Measurements from ENCODE around the gene RELB.
A peak's percentile ranks its signal among the peaks of the same experiment; 100 is the strongest.

The RELB gene

DNA sequence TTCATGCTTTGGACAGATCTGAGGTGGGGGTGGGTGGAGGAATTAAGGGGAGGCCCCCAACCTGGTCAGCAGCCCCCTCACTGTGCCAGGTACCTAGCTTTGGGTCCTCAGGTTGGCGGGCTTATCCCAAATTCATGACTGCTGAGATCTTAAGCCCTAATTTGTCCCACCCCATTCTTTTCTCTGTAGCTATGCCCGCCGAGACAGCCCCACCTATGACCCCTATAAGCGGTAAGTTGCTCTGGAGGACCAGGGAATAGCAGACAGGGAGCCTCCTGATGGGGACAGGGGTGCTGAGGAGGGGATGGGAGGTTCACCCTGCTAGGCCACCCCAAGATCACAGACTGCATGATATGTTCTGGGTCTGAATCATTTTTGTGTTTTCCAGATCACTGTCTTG lies 60.7 kb downstream of the RELB start:
- Histone ChIP-seq H3K27me3 (ENCODE audit: insufficient read depth, low read length) (no peaks in the 10 kb centered on the region), H2AFZ (ENCODE audit: low read length, unreplicated experiment) (no peak overlapping the region), H3K4me1 (ENCODE audit: control insufficient read depth, insufficient read depth, low read length, unreplicated experiment) (peaks cover 6% of the 10 kb centered on the region), H3K4me3 (ENCODE audit: low read depth, low read length) (no peak overlapping the region), H3K27ac (ENCODE audit: low read depth, low read length) (no peak overlapping the region), H3K79me2 (ENCODE audit: control insufficient read depth, insufficient read depth, low read length, unreplicated experiment) (no peaks in the 10 kb centered on the region), H3K36me3 (ENCODE audit: insufficient read depth, low read length) (no peaks in the 10 kb centered on the region; the same call in 1 of the 2 replicates)

DNA sequence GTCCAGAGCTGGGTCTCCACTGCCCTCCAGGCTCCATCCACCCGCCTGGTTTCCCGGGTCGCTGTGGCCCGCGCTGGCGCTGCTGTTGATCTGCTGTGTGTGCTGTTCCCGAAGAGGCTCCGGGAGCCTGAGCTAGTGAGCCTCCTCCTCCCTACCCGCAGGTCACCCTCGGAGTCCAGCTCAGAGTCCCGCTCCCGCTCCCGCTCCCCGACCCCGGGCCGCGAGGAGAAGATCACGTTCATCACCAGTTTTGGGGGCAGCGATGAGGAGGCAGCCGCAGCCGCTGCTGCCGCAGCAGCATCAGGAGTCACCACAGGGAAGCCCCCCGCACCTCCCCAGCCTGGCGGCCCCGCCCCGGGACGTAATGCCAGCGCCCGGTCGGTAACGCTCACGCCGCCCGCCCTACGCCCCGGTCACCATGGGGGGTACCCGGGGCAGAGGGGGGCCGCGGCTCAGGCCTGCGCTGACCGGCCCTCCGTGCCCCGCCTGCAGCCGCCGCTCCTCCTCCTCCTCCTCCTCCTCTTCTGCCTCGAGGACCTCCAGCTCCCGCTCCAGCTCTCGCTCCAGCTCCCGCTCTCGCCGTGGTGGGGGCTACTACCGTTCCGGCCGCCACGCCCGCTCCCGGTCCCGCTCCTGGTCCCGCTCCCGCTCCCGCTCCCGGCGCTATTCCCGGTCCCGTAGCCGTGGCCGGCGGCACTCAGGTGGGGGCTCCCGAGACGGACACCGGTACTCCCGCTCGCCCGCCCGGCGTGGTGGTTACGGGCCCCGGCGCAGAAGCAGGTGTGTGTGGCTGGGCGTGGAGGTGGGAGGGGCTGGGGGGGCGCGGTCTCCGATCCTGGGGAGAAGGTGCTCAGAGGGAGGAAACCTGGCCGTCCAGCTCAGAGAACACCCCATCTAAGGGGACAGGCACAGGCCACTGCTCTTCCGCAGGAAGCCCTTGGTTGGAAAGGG lies 62.9 kb downstream of the RELB start:
- Histone ChIP-seq H3K4me3 (ENCODE audit: low read depth, low read length) (no peak overlapping the region), H3K79me2 (ENCODE audit: control insufficient read depth, insufficient read depth, low read length, unreplicated experiment) (no peaks in the 10 kb centered on the region), H3K36me3 (ENCODE audit: insufficient read depth, low read length) (no peaks in the 10 kb centered on the region; the same call in 1 of the 2 replicates), H3K27ac (ENCODE audit: low read depth, low read length) (no peak overlapping the region), H2AFZ (ENCODE audit: low read length, unreplicated experiment) (no peak overlapping the region), H3K27me3 (ENCODE audit: insufficient read depth, low read length) (no peaks in the 10 kb centered on the region), H3K4me1 (ENCODE audit: control insufficient read depth, insufficient read depth, low read length, unreplicated experiment) (peaks cover 6% of the 10 kb centered on the region)

DNA sequence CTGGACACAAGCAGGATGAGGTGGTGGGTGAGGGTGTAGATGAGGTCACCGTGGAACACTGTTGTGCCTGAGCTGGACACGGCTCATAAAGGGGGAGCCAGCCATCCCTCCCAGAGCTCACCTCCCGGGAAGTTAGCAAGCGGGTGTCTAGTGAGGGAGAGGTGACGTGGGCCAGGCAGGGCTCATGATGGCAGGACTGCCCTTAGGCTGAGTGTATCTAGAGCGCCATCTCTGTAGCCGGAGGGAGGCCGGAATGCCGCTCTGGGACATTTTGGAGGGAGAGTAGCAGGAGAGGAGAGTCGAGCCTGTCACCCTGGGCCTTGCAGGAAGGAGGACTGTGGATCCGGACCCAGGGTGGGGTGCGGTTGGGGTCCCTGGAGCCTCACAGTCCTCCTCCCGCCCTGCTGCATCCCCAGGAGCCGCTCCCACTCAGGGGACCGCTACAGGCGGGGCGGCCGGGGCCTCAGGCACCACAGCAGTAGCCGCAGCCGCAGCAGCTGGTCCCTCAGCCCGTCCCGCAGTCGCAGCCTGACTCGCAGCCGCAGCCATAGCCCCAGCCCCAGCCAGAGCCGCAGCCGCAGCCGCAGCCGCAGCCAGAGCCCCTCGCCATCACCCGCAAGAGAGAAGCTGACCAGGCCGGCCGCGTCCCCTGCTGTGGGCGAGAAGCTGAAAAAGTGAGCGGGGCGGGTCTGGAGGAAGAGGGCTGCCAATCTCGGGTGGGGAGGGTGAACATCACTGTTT lies 65.8 kb downstream of the RELB start:
- Histone ChIP-seq H3K27ac (ENCODE audit: low read depth, low read length) (no peak overlapping the region), H3K79me2 (ENCODE audit: control insufficient read depth, insufficient read depth, low read length, unreplicated experiment) (no peaks in the 10 kb centered on the region), H3K4me3 (ENCODE audit: low read depth, low read length) (no peak overlapping the region), H2AFZ (ENCODE audit: low read length, unreplicated experiment) (no peak overlapping the region), H3K27me3 (ENCODE audit: insufficient read depth, low read length) (no peaks in the 10 kb centered on the region), H3K36me3 (ENCODE audit: insufficient read depth, low read length) (no peaks in the 10 kb centered on the region), H3K4me1 (ENCODE audit: control insufficient read depth, insufficient read depth, low read length, unreplicated experiment) (no peaks in the 10 kb centered on the region)

DNA sequence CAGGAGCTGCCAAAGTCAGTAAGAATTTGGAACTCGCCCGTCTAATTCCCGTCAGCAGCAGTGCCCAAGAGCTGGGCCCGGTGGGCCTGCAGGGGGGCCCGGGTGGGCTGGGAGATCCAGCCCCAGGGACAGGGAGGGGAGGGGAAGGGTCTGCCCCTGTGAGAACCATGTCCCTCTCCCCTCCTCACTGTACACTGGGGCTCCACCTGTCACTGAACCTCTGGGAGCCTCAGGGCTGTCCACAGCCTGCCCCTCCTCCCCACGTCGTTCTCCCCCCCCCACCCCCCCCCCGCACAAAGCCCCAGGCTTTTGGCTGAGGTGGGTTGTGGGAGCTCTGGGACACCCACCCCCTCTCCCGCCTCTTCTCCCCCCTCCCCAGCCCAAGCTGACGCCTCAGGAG lies 66.8 kb downstream of the RELB start:
- H3K79me2 ChIP-seq (ENCODE audit: control insufficient read depth, insufficient read depth, low read length, unreplicated experiment), result no peaks in the 10 kb centered on the region
- no peaks in the 10 kb centered on the region for H3K27me3 ChIP-seq (ENCODE audit: insufficient read depth, low read length)
- no peak overlapping the region for H2AFZ ChIP-seq (ENCODE audit: low read length, unreplicated experiment)
- H3K4me1 ChIP-seq (ENCODE audit: control insufficient read depth, insufficient read depth, low read length, unreplicated experiment), result no peaks in the 10 kb centered on the region
- H3K27ac ChIP-seq (ENCODE audit: low read depth, low read length), result no peak overlapping the region
- H3K4me3 ChIP-seq (ENCODE audit: low read depth, low read length), result no peak overlapping the region
- no peaks in the 10 kb centered on the region for H3K36me3 ChIP-seq (ENCODE audit: insufficient read depth, low read length)

DNA sequence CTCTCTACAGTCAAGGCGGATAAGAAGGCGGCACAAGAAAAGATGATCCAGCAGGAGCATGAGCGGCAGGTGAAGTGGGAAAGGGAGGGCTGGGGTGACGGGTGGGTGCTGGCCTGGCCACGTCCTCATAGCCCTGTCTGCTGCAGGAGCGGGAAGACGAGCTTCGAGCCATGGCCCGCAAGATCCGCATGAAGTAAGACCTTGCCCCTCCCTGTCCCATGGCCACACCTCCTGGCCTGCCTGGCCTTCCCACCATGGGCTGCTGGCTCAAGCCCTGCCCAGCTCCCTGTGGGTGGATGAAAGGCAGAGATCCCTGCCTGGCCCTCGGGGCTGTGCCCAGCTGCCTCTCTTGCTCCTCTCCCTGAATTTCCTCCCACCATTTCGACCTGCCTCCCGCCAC lies 67.8 kb downstream of the RELB start:
- Histone ChIP-seq H3K27me3 (ENCODE audit: insufficient read depth, low read length) (no peaks in the 10 kb centered on the region), H3K79me2 (ENCODE audit: control insufficient read depth, insufficient read depth, low read length, unreplicated experiment) (no peaks in the 10 kb centered on the region), H3K4me3 (ENCODE audit: low read depth, low read length) (no peak overlapping the region), H3K27ac (ENCODE audit: low read depth, low read length) (no peak overlapping the region), H2AFZ (ENCODE audit: low read length, unreplicated experiment) (no peak overlapping the region), H3K4me1 (ENCODE audit: control insufficient read depth, insufficient read depth, low read length, unreplicated experiment) (no peaks in the 10 kb centered on the region), H3K36me3 (ENCODE audit: insufficient read depth, low read length) (no peaks in the 10 kb centered on the region)

DNA sequence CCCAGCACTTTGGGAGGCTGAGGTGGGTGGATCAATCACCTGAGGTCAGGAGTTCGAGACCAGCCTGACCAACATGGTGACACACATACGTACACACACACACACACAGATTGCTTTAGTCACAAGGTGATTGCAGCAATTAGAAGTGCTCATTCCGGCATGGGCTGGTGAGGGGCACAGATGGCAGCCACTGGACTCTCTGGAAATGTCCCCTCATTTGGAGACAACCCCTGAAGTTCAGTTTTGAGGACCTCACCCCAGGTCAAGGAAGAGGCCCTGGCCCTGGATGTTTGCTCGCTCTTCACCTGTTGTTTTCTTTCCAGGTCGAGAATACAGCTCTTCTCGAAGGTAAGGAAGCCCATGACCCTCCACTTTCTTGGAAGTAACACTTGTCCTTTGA lies 69.0 kb downstream of the RELB start:
- H3K4me1 ChIP-seq (ENCODE audit: control insufficient read depth, insufficient read depth, low read length, unreplicated experiment), result no peaks in the 10 kb centered on the region
- no peaks in the 10 kb centered on the region for H3K27me3 ChIP-seq (ENCODE audit: insufficient read depth, low read length)
- H3K4me3 ChIP-seq (ENCODE audit: low read depth, low read length), result no peak overlapping the region
- H2AFZ ChIP-seq (ENCODE audit: low read length, unreplicated experiment), result no peak overlapping the region
- H3K79me2 ChIP-seq (ENCODE audit: control insufficient read depth, insufficient read depth, low read length, unreplicated experiment), result no peaks in the 10 kb centered on the region
- no peak overlapping the region for H3K27ac ChIP-seq (ENCODE audit: low read depth, low read length)
- no peaks in the 10 kb centered on the region for H3K36me3 ChIP-seq (ENCODE audit: insufficient read depth, low read length)

DNA sequence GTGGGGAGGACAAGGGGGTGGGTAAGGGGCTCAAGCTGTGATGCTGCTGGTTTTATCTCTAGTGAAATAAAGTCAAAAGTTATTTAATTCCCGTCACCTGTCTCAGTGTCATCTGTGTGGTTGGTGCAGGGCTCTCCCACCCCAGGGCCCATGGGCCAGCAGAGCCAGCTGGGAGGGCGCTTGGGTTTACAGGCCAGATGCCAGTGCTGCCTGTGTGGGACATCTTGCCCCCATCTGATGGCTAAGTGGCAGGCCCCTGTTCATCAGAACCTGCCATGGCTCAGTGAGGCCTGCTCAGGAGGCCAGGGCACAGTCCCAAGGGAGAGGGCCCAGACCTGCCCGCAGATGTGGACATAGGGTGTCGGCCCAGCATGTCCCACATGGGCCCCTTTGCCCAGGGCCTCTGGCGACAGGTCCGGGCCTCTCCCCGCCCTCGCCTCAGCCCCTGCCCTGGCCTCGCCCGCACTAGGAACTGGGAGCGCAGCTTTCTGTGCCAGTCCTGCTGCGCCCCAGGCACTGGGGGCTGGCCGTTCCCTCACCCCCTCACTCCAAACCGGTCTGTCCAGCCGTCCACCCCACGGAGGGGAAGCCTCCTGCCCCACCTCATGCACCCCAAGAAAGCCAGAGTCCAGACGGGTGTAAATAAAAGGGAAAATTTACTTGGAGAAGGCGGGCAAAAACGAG lies 69.7 kb downstream of the RELB start:
- Histone ChIP-seq H3K27me3 (ENCODE audit: insufficient read depth, low read length) (no peaks in the 10 kb centered on the region), H3K4me3 (ENCODE audit: low read depth, low read length) (no peak overlapping the region), H3K36me3 (ENCODE audit: insufficient read depth, low read length) (no peaks in the 10 kb centered on the region), H2AFZ (ENCODE audit: low read length, unreplicated experiment) (no peak overlapping the region), H3K4me1 (ENCODE audit: control insufficient read depth, insufficient read depth, low read length, unreplicated experiment) (no peaks in the 10 kb centered on the region), H3K27ac (ENCODE audit: low read depth, low read length) (no peak overlapping the region), H3K79me2 (ENCODE audit: control insufficient read depth, insufficient read depth, low read length, unreplicated experiment) (no peaks in the 10 kb centered on the region)

DNA sequence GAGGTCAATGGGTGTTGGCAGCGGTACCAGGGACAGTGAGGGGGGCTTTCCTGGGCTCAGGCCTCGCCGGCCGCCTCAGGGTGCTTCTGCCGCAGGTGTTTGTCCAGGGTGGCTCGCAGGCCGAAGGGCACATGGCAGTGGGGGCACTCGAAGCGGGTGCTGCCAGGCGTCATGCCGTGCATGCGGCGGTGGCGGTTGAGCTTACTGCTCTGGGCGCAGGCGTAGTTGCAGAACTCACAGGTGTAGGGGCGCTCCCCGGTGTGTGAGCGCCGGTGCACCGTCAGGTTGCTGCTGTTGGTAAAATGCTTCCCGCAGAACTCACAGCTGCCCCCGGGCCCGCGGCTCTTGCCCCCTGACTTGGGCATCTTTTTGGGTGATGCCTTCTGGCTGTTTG lies 70.3 kb downstream of the RELB start:
- no peaks in the 10 kb centered on the region for H3K36me3 ChIP-seq (ENCODE audit: insufficient read depth, low read length)

DNA sequence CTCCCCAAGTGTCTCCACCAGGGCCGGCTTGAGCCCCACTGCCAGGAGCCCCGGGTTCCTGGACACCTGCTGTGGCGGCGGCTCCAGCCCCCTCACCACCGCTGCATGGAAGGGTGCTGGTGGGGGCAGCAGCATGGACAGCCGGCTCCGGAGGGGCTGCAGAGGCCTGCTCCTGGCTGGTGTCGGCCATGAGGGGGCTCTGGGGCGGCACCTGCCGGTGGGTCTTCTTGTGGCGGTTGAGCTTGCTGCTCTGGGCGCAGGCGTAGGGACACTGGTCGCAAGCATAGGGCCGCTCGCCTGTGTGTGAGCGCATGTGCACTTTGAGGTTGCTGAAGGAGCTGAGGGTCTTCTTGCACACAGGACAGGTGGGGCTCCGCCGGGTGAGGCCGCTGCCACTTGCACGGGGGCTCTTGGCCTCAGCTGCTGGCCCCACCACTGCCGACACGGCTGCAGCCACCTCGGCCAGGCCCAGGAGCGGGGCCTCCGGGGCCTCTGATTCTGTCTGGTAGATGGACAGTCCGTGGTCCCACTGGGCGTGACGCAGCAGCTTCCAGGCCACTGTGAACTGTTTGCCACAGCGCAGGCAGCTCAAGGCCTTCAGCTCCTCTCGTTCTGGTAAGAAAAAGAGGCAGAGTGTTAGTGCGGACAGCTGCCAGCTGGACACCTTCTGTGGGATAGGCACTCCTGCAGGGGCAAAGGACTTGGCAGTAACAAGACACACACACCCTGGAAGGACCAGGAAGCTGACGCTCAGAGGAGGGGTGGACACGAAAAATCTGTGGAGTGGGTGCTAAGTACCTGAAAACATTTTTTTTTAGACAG lies 70.9 kb downstream of the RELB start:
- no peak overlapping the region for H3K4me3 ChIP-seq (ENCODE audit: low read depth, low read length)
- H3K27me3 ChIP-seq (ENCODE audit: insufficient read depth, low read length), result no peaks in the 10 kb centered on the region
- no peaks in the 10 kb centered on the region for H3K36me3 ChIP-seq (ENCODE audit: insufficient read depth, low read length)
- no peaks in the 10 kb centered on the region for H3K79me2 ChIP-seq (ENCODE audit: control insufficient read depth, insufficient read depth, low read length, unreplicated experiment)
- no peak overlapping the region for H2AFZ ChIP-seq (ENCODE audit: low read length, unreplicated experiment)
- H3K27ac ChIP-seq (ENCODE audit: low read depth, low read length), result no peak overlapping the region
- peaks cover 5% of the 10 kb centered on the region for H3K4me1 ChIP-seq (ENCODE audit: control insufficient read depth, insufficient read depth, low read length, unreplicated experiment)

More for the DNA sequence above, 70.3 kb downstream of the RELB start:
- H3K79me2 ChIP-seq (ENCODE audit: control insufficient read depth, insufficient read depth, low read length, unreplicated experiment), result no peaks in the 10 kb centered on the region
- H3K4me3 ChIP-seq (ENCODE audit: low read depth, low read length), result no peak overlapping the region
- H3K4me1 ChIP-seq (ENCODE audit: control insufficient read depth, insufficient read depth, low read length, unreplicated experiment), result peaks cover under 1% of the 10 kb centered on the region
- H3K27ac ChIP-seq (ENCODE audit: low read depth, low read length), result no peak overlapping the region
- H2AFZ ChIP-seq (ENCODE audit: low read length, unreplicated experiment), result no peak overlapping the region
- H3K27me3 ChIP-seq (ENCODE audit: insufficient read depth, low read length), result no peaks in the 10 kb centered on the region

DNA sequence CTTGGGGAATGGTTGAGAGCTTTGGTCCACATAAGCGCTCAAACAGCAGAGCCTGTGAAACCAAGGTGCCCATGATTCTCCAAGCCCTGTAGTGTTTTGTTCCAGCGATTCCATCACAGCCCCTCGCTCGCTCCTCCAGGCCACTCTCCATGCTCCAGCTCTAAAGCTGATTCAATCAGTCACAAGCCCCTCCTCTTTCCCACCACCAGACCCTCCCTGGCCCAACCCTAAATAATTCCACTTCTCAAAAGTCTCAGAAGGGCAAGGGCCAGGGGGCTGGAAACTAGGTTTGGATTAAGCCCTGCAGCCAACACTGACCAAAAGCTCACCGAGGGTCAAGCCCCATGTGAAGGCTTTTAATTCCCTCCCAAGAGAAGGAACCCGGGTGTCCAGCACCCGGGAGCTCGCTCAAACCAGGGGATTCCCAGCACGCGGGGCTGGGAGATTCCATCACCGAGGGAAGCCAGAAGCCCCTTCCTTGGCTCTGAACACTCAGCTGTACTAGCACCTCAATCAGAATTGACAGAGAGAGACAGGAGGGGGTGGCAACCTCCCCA lies 73.6 kb downstream of the RELB start:
- Histone ChIP-seq H2AFZ (ENCODE audit: low read length, unreplicated experiment) (no peak overlapping the region), H3K4me3 (ENCODE audit: low read depth, low read length) (peak overlapping the region; percentile 33), H3K27me3 (ENCODE audit: insufficient read depth, low read length) (no peaks in the 10 kb centered on the region), H3K36me3 (ENCODE audit: insufficient read depth, low read length) (no peaks in the 10 kb centered on the region), H3K4me1 (ENCODE audit: control insufficient read depth, insufficient read depth, low read length, unreplicated experiment) (peaks cover 5% of the 10 kb centered on the region), H3K79me2 (ENCODE audit: control insufficient read depth, insufficient read depth, low read length, unreplicated experiment) (peaks cover 6% of the 10 kb centered on the region), H3K27ac (ENCODE audit: low read depth, low read length) (no peak overlapping the region)

All from ACC112 (cell line).